H1 (cell line): ENCODE measurements around the gene HABP2.

Source experiments
- CTCF ChIP-seq, 3 experiments: IDR thresholded peaks; 1 replicate in 2 of 3; 2 replicates in 1 of 3; pipeline versions ENCODE4 v1.5.1 to v1.6.1; 2011; ENCODE audit warnings: low read length in 3 of 3, mild to moderate bottlenecking in 3 of 3, inconsistent platforms in 2 of 3, low read depth in 1 of 3, moderate library complexity in 1 of 3; ENCODE audit not compliant: insufficient read depth in 1 of 3; ENCODE audit errors: control extremely low read depth in 1 of 3
- JUND ChIP-seq: IDR thresholded peaks from 2 replicates; pipeline ENCODE4 v1.6.1; 2011; ENCODE audit warnings: mild to moderate bottlenecking, improper control_type of control experiment, low read length
- POLR2A ChIP-seq, 2 experiments: IDR thresholded peaks; 1 replicate in 1 of 2; 2 replicates in 1 of 2; pipeline ENCODE4 v1.6.1; 2011; ENCODE audit warnings: low read depth in 2 of 2, low read length in 2 of 2, mild to moderate bottlenecking in 2 of 2; ENCODE audit errors: control extremely low read depth in 1 of 2

GRCh38 chr10:113515601-113516000, 37.3 kb upstream of the HABP2 start:
- TF ChIP-seq CTCF (IDR thresholded peaks at IDR 0.05; ENCODE audit: control extremely low read depth in 1 of 3, insufficient read depth in 1 of 3, low read depth in 1 of 3, low read length in 3 of 3) (no peak), POLR2A (IDR thresholded peaks at IDR 0.05; ENCODE audit: control extremely low read depth in 1 of 2, low read depth in 2 of 2, low read length in 2 of 2) (no peak), JUND (no peak)
